ENCODE data around the gene TEPSIN.

- TF ChIP-seq CTCF (IDR thresholded peaks at IDR 0.05), result no peak
- TF ChIP-seq POLR2A (IDR thresholded peaks at IDR 0.05), result no peak
Measured at GRCh38 chr17:81179861-81180260, 59.0 kb downstream of the TEPSIN start.
